Astrocyte (in vitro differentiated cells and primary cell): ENCODE results near the gene RAET1G. TPM values are rescaled to one million over a fixed set of nuclear protein-coding genes. Genes with fewer than 3 reads are reported as not detected.
"Not testable (repeated sequence)": the region's sequence is repeated elsewhere in the genome, so short reads cannot be mapped to it uniquely, and the experiment has no call there.

Experiments
- DNase-seq: peaks from one replicate; pipeline ENCODE4 v3.0.0-alpha.2; 2010; ENCODE audit warnings: low read depth
- FAIRE-seq: peaks from 2 replicates; lab custom pipeline; 2011; peaks lifted over from hg19 to GRCh38; lab: Jason Lieb, UNC
- H2AFZ ChIP-seq: 2 replicates; pipeline ENCODE4 v1.6.0; 2012; ENCODE audit warnings: low read depth, low read length, inconsistent platforms
- H3K27ac ChIP-seq: 2 replicates; pipeline ENCODE4 v1.5.1; 2011; ENCODE audit warnings: low read depth, low read length, inconsistent platforms
- H3K27me3 ChIP-seq: 2 replicates; pipeline ENCODE4 v1.6.0; 2011; ENCODE audit warnings: low read length, inconsistent platforms; ENCODE audit not compliant: insufficient read depth
- H3K36me3 ChIP-seq: 2 replicates; pipeline ENCODE4 v1.5.1; 2011; ENCODE audit warnings: low read length, inconsistent platforms; ENCODE audit not compliant: insufficient read depth
- H3K4me1 ChIP-seq: 2 replicates; pipeline ENCODE4 v1.5.1; 2011; ENCODE audit warnings: low read length, inconsistent platforms; ENCODE audit not compliant: insufficient read depth
- H3K4me2 ChIP-seq: 2 replicates; pipeline ENCODE4 v1.6.0; 2012; ENCODE audit warnings: low read length, inconsistent platforms
- H3K4me3 ChIP-seq: 2 replicates; pipeline ENCODE4 v1.5.1; 2011; ENCODE audit warnings: low read depth, mild to moderate bottlenecking, low read length, inconsistent platforms; ENCODE audit not compliant: insufficient read depth
- H3K79me2 ChIP-seq: 2 replicates; pipeline ENCODE4 v1.6.0; 2012; ENCODE audit warnings: mild to moderate bottlenecking, low read length, inconsistent platforms; ENCODE audit not compliant: insufficient read depth
- H3K9ac ChIP-seq: 2 replicates; pipeline ENCODE4 v1.6.0; 2012; ENCODE audit warnings: mild to moderate bottlenecking, low read length, inconsistent platforms
- H3K9me3 ChIP-seq: 2 replicates; pipeline ENCODE4 v1.5.1; 2012; ENCODE audit warnings: low read depth, mild to moderate bottlenecking, low read length, inconsistent platforms; ENCODE audit not compliant: insufficient read depth
- H4K20me1 ChIP-seq: 2 replicates; pipeline ENCODE4 v1.6.0; 2012; ENCODE audit warnings: low read length, inconsistent platforms; ENCODE audit not compliant: insufficient read depth
- H3K27ac Mint-ChIP-seq: one replicate; pipeline ENCODE4 v1.8.0; 2021; ENCODE audit warnings: mild to moderate bottlenecking, mixed read lengths; ENCODE audit not compliant: unreplicated experiment
- H3K27me3 Mint-ChIP-seq: one replicate; pipeline ENCODE4 v1.8.0; 2021; ENCODE audit warnings: low read depth, mixed read lengths; ENCODE audit not compliant: unreplicated experiment
- H3K36me3 Mint-ChIP-seq: one replicate; pipeline ENCODE4 v1.8.0; 2021; ENCODE audit warnings: low read depth, mixed read lengths; ENCODE audit not compliant: unreplicated experiment
- H3K4me1 Mint-ChIP-seq: one replicate; pipeline ENCODE4 v1.8.0; 2021; ENCODE audit warnings: low read depth, mixed read lengths; ENCODE audit not compliant: unreplicated experiment
- H3K4me3 Mint-ChIP-seq: one replicate; pipeline ENCODE4 v1.8.0; 2021; ENCODE audit warnings: mild to moderate bottlenecking, moderate library complexity, mixed read lengths; ENCODE audit not compliant: unreplicated experiment
- H3K9me3 Mint-ChIP-seq: one replicate; pipeline ENCODE4 v1.8.0; 2021; ENCODE audit warnings: mild to moderate bottlenecking, mixed read lengths; ENCODE audit not compliant: unreplicated experiment
- CTCF ChIP-seq: IDR thresholded peaks from 2 replicates; pipeline ENCODE4 v1.5.1; 2011; ENCODE audit warnings: low read depth, mild to moderate bottlenecking, inconsistent platforms, low read length, moderate library complexity; ENCODE audit not compliant: insufficient read depth
- EZH2 ChIP-seq: IDR thresholded peaks from 2 replicates; pipeline ENCODE4 v1.6.1; 2012; ENCODE audit warnings: mild to moderate bottlenecking, low read length, inconsistent platforms; ENCODE audit not compliant: insufficient read depth
- total RNA-seq: library from RNA; stranded (reverse); gene quantifications from 2 replicates; pipeline ENCODE4 v1.2.1, GENCODE V29; 2021

The RAET1G gene
- total RNA-seq, 1 donor from 2014 or later = not detected

GRCh38 chr6:149961728-149962425 lies 39.0 kb upstream of the RAET1G start:
- Histone ChIP-seq H3K4me3 (no peak overlapping the region), H3K27ac (no peak overlapping the region), H3K4me2 (no peak overlapping the region), H2AFZ (no peak overlapping the region), H4K20me1 (no peaks in the 10 kb centered on the region), H3K4me1 (peaks cover 24% of the 10 kb centered on the region), H3K9me3 (no peaks in the 10 kb centered on the region), H3K36me3 (no peaks in the 10 kb centered on the region), H3K9ac (no peak overlapping the region), H3K79me2 (no peaks in the 10 kb centered on the region), H3K27me3 (peaks cover 47% of the 10 kb centered on the region)
- peaks cover 82% of the 10 kb centered on the region for H3K27me3 Mint-ChIP-seq
- no peak overlapping the region for H3K27ac Mint-ChIP-seq
- FAIRE-seq (no peak), DNase-seq (no peak)
- H3K9me3 Mint-ChIP-seq = peaks cover 2% of the 10 kb centered on the region
- peaks cover 5% of the 10 kb centered on the region for H3K36me3 Mint-ChIP-seq
- H3K4me1 Mint-ChIP-seq = peaks cover 5% of the 10 kb centered on the region
- TF ChIP-seq EZH2 = no peak
- TF ChIP-seq CTCF = no peak
- H3K4me3 Mint-ChIP-seq = no peak overlapping the region

GRCh38 chr6:149960488-149960887 lies 37.6 kb upstream of the RAET1G start:
- Histone ChIP-seq H3K4me2 (no peak overlapping the region), H3K36me3 (no peaks in the 10 kb centered on the region), H4K20me1 (no peaks in the 10 kb centered on the region), H3K9me3 (no peaks in the 10 kb centered on the region), H3K4me1 (peaks cover 24% of the 10 kb centered on the region), H3K27me3 (peaks cover 47% of the 10 kb centered on the region), H3K9ac (no peak overlapping the region), H3K27ac (no peak overlapping the region), H3K4me3 (no peak overlapping the region), H3K79me2 (no peaks in the 10 kb centered on the region), H2AFZ (no peak overlapping the region)
- DNase-seq (no peak), FAIRE-seq (no peak)
- Mint-ChIP-seq H3K4me3 (no peak overlapping the region), H3K27ac (no peak overlapping the region), H3K4me1 (peaks cover 5% of the 10 kb centered on the region), H3K36me3 (peaks cover 3% of the 10 kb centered on the region), H3K9me3 (peaks cover under 1% of the 10 kb centered on the region), H3K27me3 (peaks cover 83% of the 10 kb centered on the region)
- no peak for TF ChIP-seq CTCF
- no peak for TF ChIP-seq EZH2

GRCh38 chr6:149959806-149960205 lies 36.9 kb upstream of the RAET1G start:
- DNase-seq, H3K9me3 ChIP-seq, H3K36me3 Mint-ChIP-seq, H2AFZ ChIP-seq, FAIRE-seq, H3K4me3 ChIP-seq, H3K27ac Mint-ChIP-seq, H4K20me1 ChIP-seq, H3K79me2 ChIP-seq, H3K9me3 Mint-ChIP-seq, H3K9ac ChIP-seq, H3K4me1 Mint-ChIP-seq, H3K27ac ChIP-seq, H3K4me2 ChIP-seq, H3K36me3 ChIP-seq, H3K4me3 Mint-ChIP-seq: not testable (repeated sequence)
- peaks cover 45% of the 10 kb centered on the region for H3K27me3 ChIP-seq
- H3K27me3 Mint-ChIP-seq = peaks cover 83% of the 10 kb centered on the region
- H3K4me1 ChIP-seq = peaks cover 19% of the 10 kb centered on the region

- H3K9me3 ChIP-seq, H3K4me3 ChIP-seq, H3K27ac ChIP-seq, H3K9me3 Mint-ChIP-seq, H4K20me1 ChIP-seq, H3K27ac Mint-ChIP-seq, H3K4me1 ChIP-seq, H3K36me3 Mint-ChIP-seq, H3K4me1 Mint-ChIP-seq, H2AFZ ChIP-seq, H3K79me2 ChIP-seq, DNase-seq, FAIRE-seq, H3K9ac ChIP-seq, H3K36me3 ChIP-seq, H3K4me2 ChIP-seq, H3K4me3 Mint-ChIP-seq: not testable (repeated sequence)
- peaks cover 79% of the 10 kb centered on the region for H3K27me3 Mint-ChIP-seq
- peaks cover 40% of the 10 kb centered on the region for H3K27me3 ChIP-seq
These were observed 35.2 kb upstream of the RAET1G start for GRCh38 chr6:149958124-149958523.
